Brain microvascular endothelial cell (primary cell): ENCODE data around the gene CA6.
"Not testable (repeated sequence)": the region's sequence is repeated elsewhere in the genome, so short reads cannot be mapped to it uniquely, and the experiment has no call there.

ENCODE experiments used
- DNase-seq: peaks from one replicate; pipeline ENCODE4 v3.0.0-alpha.2; 2020
- H3K27ac ChIP-seq: fragments of 250-450 bp; sonication (Bioruptor Pico); 2 replicates; pipeline ENCODE4 v1.5.1; 2020; ENCODE audit warnings: mild to moderate bottlenecking, moderate library complexity
- H3K27me3 ChIP-seq: fragments of 250-450 bp; sonication (Bioruptor Pico); replicated peaks from 2 replicates; pipeline ENCODE4 v1.5.1; 2020; ENCODE audit warnings: mild to moderate bottlenecking
- H3K36me3 ChIP-seq: fragments of 250-450 bp; sonication (Bioruptor Pico); replicated peaks from 2 replicates; pipeline ENCODE4 v1.5.1; 2020; ENCODE audit warnings: mild to moderate bottlenecking
- H3K4me3 ChIP-seq: 2 replicates; pipeline ENCODE4 v1.5.1; 2011; ENCODE audit warnings: low read depth, mild to moderate bottlenecking, control low read depth, low read length, moderate library complexity
- in situ Hi-C: cut with HindIII; loops from 2 replicates; pipeline ENCODE4 v1.10.0; 2017; ENCODE audit warnings: low sequenced_read_pairs, low pct_ligation_motif_present
- TF ChIP-seq, protein P1 (sequence below): IDR thresholded peaks from 2 replicates; pipeline ENCODE4 v1.5.1; 2011; ENCODE audit warnings: low read depth, mild to moderate bottlenecking, moderate library complexity, low read length, control low read depth, inconsistent platforms; ENCODE audit errors: missing control alignments

Gene CA6

DNA sequence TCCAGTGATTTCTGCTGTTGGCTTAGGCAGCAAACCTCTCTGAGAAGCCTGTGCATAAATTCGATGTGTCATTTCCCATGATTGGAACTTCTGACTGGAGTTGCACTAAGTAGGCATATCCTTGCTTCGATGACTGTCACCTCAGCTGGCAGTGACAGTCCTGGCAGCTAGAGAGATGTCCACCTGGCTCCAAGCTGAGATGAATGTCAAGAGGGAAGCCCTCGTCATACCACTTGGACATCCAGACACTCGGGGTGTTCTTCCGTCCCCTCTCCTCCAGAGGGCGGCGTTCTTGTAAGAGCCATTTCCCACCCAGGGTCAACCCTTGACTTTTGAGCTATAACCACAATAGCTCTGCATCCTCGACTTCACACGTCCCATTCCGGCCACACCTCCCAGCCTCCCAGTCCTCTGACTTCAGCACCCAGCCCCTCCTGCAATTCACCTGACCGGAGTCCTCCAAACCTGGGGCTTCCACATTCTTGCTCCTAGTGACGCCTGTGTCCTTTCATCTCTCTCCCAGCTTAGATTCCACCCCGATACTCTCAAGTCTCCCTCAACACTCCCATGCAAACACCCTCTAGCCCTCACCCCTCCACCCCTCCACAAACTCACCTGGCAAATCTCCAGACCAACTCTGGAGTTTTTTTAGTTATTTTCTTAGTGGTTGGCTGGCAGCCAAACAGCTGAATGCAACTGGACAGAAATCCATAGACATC is 17.3 kb downstream of the CA6 start:
- no peak overlapping the region for H3K27ac ChIP-seq
- TF ChIP-seq, protein P1, sequence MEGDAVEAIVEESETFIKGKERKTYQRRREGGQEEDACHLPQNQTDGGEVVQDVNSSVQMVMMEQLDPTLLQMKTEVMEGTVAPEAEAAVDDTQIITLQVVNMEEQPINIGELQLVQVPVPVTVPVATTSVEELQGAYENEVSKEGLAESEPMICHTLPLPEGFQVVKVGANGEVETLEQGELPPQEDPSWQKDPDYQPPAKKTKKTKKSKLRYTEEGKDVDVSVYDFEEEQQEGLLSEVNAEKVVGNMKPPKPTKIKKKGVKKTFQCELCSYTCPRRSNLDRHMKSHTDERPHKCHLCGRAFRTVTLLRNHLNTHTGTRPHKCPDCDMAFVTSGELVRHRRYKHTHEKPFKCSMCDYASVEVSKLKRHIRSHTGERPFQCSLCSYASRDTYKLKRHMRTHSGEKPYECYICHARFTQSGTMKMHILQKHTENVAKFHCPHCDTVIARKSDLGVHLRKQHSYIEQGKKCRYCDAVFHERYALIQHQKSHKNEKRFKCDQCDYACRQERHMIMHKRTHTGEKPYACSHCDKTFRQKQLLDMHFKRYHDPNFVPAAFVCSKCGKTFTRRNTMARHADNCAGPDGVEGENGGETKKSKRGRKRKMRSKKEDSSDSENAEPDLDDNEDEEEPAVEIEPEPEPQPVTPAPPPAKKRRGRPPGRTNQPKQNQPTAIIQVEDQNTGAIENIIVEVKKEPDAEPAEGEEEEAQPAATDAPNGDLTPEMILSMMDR, result peak; percentile 79
- H3K27me3 ChIP-seq, result no peaks in the 10 kb centered on the region
- in situ Hi-C loops, result no loop called here
- DNase-seq, result no peak
- no peak overlapping the region for H3K4me3 ChIP-seq
- H3K36me3 ChIP-seq, result no peaks in the 10 kb centered on the region

DNA sequence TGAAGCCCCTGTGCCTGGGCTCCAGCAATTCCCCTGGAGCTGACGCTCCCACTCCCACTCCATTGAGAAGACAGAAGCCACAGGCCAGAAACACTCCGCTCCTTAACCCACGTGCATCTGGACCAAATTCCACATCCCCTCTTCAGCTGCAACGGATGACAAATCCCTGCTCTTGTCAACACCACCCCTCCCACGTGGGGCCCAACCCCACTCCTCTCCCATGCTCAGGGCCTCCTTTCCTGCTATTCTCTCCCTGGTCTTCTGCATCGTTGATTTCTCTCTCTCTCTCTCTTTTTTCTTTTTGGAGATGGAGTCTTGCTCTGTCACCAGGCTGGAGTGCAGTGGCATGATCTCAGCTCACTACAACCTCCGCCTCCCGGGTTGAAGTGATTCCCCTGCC is 18.3 kb downstream of the CA6 start:
- Histone ChIP-seq H3K27ac (no peak overlapping the region), H3K36me3 (no peaks in the 10 kb centered on the region), H3K4me3 (no peak overlapping the region), H3K27me3 (no peaks in the 10 kb centered on the region)
- in situ Hi-C loops, result no loop called here
- TF ChIP-seq, protein P1, result no peak
- no peak for DNase-seq

DNA sequence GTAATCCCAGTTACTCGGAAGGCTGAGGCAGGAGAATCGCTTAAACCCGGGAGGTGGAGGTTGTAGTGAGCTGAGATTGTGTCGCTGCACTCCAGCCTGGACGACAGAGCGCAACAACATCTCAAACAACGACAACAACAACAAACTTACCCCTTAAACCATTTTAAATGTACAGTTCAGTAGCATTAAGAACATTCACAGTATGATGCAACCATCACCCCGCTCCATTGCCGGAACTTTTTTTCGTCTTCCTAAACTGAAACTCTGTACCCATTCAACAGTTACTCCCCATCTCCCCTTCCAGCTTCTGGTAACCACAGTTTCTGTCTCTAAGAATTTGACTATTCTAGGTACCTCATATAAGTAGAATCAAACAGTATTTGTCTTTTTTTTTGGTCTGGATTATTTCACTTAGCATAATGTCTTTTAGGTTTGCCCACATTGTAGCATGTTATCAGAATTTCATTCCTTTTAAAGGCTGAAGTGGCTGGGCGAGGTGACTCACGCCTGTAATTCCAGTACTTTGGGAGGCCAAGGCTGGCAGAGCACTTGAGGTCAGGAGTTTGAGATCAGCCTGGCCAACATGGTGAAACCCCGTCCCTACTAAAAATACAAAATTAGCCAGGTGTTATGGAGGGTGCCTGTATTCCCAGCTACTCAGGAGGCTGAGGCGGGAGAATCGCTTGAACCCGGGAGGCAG is 19.6 kb downstream of the CA6 start:
- H3K27me3 ChIP-seq, result no peaks in the 10 kb centered on the region
- no peak overlapping the region for H3K4me3 ChIP-seq
- no peaks in the 10 kb centered on the region for H3K36me3 ChIP-seq
- no peak for DNase-seq
- TF ChIP-seq, protein P1, result no peak
- H3K27ac ChIP-seq, result no peak overlapping the region
- in situ Hi-C loops, result no loop called here

DNA sequence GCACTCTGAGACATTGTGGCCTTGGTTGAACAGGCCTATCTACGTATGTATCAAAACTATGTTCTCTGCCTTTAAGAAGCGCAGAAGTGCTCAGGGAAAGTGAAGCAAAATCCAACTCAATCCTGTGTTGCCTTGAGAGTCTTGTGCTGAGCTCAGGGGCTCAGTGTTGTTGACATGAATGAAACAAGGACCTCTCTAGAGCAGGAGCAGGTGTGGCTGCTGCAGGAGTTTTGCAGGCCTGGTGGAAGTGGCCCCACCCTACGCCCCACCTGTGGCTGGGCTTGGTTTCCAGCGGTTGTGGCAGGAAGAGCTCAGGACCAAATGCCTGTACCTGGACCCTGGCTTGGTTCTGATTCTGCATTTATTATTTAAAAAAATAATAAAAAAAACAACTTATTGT is 20.9 kb downstream of the CA6 start:
- H3K27ac ChIP-seq, result no peak overlapping the region
- DNase-seq, result no peak
- TF ChIP-seq, protein P1, result no peak
- H3K4me3 ChIP-seq, result no peak overlapping the region
- no peaks in the 10 kb centered on the region for H3K27me3 ChIP-seq
- in situ Hi-C loops, result no loop called here
- H3K36me3 ChIP-seq, result no peaks in the 10 kb centered on the region

DNA sequence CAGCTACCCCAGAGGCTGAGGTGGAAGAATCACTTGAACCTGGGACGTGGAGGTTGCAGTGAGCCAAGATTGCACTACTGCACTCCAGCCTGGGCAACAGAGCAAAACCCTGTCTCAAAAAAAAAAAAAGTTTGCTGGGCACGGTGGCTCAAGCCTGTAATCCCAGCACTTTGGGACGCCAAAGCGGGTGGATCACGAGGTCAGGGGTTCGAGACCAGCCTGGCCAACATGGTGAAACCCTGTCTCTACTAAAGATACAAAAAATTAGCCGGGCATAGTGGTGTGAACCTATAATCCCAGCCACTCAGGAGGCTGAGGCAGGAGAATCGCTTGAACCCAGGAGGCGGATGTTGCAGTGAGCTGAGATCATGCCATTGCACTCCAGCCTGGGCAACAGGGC is 23.2 kb downstream of the CA6 start:
- H3K4me3 ChIP-seq, H3K27me3 ChIP-seq, H3K36me3 ChIP-seq, DNase-seq, H3K27ac ChIP-seq, in situ Hi-C loops: not testable (repeated sequence)

DNA sequence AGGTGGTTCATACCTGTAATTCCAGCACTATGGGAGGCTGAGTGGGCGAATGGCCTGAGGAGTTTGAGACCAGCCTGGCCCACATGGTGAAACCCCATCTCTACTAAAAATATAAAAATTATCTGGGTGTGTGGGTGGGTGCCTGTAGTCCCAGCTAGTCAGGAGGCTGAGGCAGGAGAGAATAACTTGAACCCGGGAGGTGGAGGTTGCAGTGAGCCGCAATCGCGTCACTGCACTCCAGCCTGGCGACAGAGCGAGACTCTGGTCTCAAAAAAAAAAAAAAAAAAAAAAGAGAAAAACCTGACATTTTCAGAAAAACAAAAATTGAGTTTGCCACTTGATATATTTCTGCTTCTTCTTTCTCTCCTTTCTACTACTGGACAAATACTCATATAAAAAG is 24.3 kb downstream of the CA6 start:
- in situ Hi-C loops, result no loop called here
- Histone ChIP-seq H3K36me3 (no peaks in the 10 kb centered on the region), H3K4me3 (no peak overlapping the region), H3K27ac (no peak overlapping the region), H3K27me3 (no peaks in the 10 kb centered on the region)
- TF ChIP-seq, protein P1, result no peak
- DNase-seq, result no peak
